ENCODE results near the gene KIRREL3.

Gene KIRREL3

GRCh38 chr11:126497581-126498122 lies 502.9 kb downstream of the KIRREL3 start:
- DNase-seq: no peak

- no peak for DNase-seq
Observed at GRCh38 chr11:126496576-126497337, 503.8 kb downstream of the KIRREL3 start.

- DNase-seq: no peak
Observed at GRCh38 chr11:126495281-126496220, 505.0 kb downstream of the KIRREL3 start.

GRCh38 chr11:126494831-126495230 lies 505.7 kb downstream of the KIRREL3 start:
- no peak for DNase-seq

- DNase-seq: no peak
Observed at GRCh38 chr11:126492331-126493082, 508.1 kb downstream of the KIRREL3 start.

GRCh38 chr11:126491092-126491491 lies 509.5 kb downstream of the KIRREL3 start:
- DNase-seq: no peak

GRCh38 chr11:126489836-126490660 lies 510.5 kb downstream of the KIRREL3 start:
- DNase-seq: no peak

GRCh38 chr11:126488591-126489370 lies 511.8 kb downstream of the KIRREL3 start:
- DNase-seq: no peak

GRCh38 chr11:126487711-126488110 lies 512.9 kb downstream of the KIRREL3 start:
- DNase-seq: no peak

GRCh38 chr11:126485986-126486635 lies 514.5 kb downstream of the KIRREL3 start:
- DNase-seq: no peak

GRCh38 chr11:126485021-126485792 lies 515.4 kb downstream of the KIRREL3 start:
- no peak for DNase-seq

GRCh38 chr11:126484266-126484665 lies 516.3 kb downstream of the KIRREL3 start:
- no peak for DNase-seq

- no peak for DNase-seq
Observed at GRCh38 chr11:126483621-126484195, 516.9 kb downstream of the KIRREL3 start.

- no peak for DNase-seq
Observed at GRCh38 chr11:126482586-126483108, 517.9 kb downstream of the KIRREL3 start.

GRCh38 chr11:126481303-126481680 lies 519.3 kb downstream of the KIRREL3 start:
- DNase-seq: no peak

GRCh38 chr11:126480410-126481302 lies 519.9 kb downstream of the KIRREL3 start:
- peak; percentile 66 to 78 for DNase-seq

- DNase-seq: no peak
Observed at GRCh38 chr11:126480015-126480409, 520.6 kb downstream of the KIRREL3 start.

All from NCI-H1930 (cell line).